Measurements from ENCODE around the gene BACH2. TPM values are rescaled to one million over a fixed set of nuclear protein-coding genes. Genes with fewer than 3 reads are reported as not detected.
A peak's percentile ranks its signal among the peaks of the same experiment; 100 is the strongest.

Gene BACH2
- total and polyA plus RNA-seq, 9 of the 15 experiments (the other 6 are each of a cell fraction or from before 2014, with no cell fraction given) = 0.06 to 3.1 (median 0.59) TPM

DNA sequence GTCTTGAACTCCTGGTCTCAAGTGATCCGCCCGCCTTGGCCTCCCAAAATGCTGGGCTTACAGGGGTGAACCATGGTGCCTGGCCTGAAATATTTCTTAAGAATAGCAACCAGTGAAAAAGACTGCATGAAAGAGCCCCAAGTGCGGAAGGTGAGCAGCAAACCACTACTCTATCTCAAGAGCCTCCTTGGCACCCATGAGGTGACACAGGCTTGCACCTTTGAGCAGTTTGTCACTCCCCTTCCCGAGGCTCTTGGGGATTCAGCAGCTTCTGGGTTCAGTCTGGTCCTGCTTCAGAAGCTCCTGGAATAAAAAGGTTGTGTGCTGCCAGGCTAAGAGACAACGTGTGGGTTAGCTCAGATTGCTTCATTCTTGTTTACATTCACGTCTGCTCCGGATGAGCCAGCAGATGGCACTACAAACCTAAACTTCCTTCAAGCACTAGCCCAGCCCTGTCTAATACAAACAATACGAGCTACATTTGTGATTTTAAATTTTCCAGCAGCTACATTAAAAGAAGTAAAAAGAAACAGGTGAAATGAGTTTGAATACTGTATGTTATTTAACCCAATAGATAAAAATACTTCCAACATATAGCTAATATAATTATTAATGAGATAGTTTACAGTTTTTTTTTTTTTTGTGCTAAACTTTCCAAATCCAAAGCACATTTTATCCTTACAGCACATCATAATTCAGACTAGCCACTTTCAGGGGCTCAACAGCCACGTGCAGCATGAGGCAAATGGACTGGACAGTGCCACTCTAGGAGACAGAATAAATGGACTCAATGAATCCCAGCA lies 356.2 kb downstream of the BACH2 start (continued):
- TF ChIP-seq RCOR1 (IDR thresholded peaks at IDR 0.05; ENCODE audit: borderline replicate concordance in 1 of 2, low read depth in 2 of 2, low read length in 2 of 2) = 0 out of 4 replicates have a peak, but pooled peaks of 1 of the 2 experiments have one; percentile 35
- TF ChIP-seq ZNF57 (CRISPR knock-in tag; IDR thresholded peaks at IDR 0.05) = no peak

GRCh38 chr6:89939144-89939543 lies 357.5 kb downstream of the BACH2 start:
- TF ChIP-seq, protein P1, sequence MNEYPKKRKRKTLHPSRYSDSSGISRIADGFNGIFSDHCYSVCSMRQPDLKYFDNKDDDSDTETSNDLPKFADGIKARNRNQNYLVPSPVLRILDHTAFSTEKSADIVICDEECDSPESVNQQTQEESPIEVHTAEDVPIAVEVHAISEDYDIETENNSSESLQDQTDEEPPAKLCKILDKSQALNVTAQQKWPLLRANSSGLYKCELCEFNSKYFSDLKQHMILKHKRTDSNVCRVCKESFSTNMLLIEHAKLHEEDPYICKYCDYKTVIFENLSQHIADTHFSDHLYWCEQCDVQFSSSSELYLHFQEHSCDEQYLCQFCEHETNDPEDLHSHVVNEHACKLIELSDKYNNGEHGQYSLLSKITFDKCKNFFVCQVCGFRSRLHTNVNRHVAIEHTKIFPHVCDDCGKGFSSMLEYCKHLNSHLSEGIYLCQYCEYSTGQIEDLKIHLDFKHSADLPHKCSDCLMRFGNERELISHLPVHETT (CRISPR knock-in tag; conservative IDR thresholded peaks at IDR 0.05 in 1 of 2, IDR thresholded peaks at IDR 0.05 in 1 of 2) = no peak
- no peak for TF ChIP-seq IRF2 (CRISPR knock-in tag; IDR thresholded peaks at IDR 0.05)
- TF ChIP-seq SP1 (CRISPR knock-in tag; IDR thresholded peaks at IDR 0.05) = no peak
- no peak for TF ChIP-seq ZFP36 (IDR thresholded peaks at IDR 0.05; ENCODE audit: low read depth, low read length, partially characterized antibody)
- no peak for TF ChIP-seq CC2D1A (IDR thresholded peaks at IDR 0.05)
- TF ChIP-seq VEZF1 (CRISPR knock-in tag; IDR thresholded peaks at IDR 0.05) = no peak
- no peak for TF ChIP-seq BDP1 (IDR thresholded peaks at IDR 0.05; ENCODE audit: insufficient read depth, insufficient read length)
- ATAC-seq (no peak), DNase-seq (ENCODE audit: extremely low read depth in 1 of 4, low spot score in 3 of 4) (no peak), FAIRE-seq (no peak)
- Histone ChIP-seq H2AFZ (ENCODE audit: low read depth, low read length) (no peak overlapping the region), H3K27ac (ENCODE audit: extremely low read depth, low read depth, low read length) (no peak overlapping the region), H3K27me3 (ENCODE audit: control insufficient read depth in 2 of 2, insufficient read depth in 2 of 2, low read length in 2 of 2) (peaks cover 0 to 13% of the 10 kb centered on the region in 2 experiments; a peak in 1 of 5 replicates), H3K79me2 (ENCODE audit: control insufficient read depth, insufficient read depth, low read length) (no peaks in the 10 kb centered on the region), H3K4me1 (replicated peaks in 1 of 2; ENCODE audit: control insufficient read depth in 2 of 2, insufficient read depth in 2 of 2, low read length in 2 of 2) (0 out of 5 replicates have a peak, but pooled peaks cover 0 to 3% of the 10 kb centered on the region in 2 experiments), H4K20me1 (replicated peaks; ENCODE audit: control insufficient read depth, insufficient read depth, low read length) (no peaks in the 10 kb centered on the region), H3K4me3 (no peak overlapping the region), H3K9me3 (replicated peaks; ENCODE audit: control insufficient read depth, insufficient read depth, low read depth, low read length) (no peaks in the 10 kb centered on the region), H3K36me3 (ENCODE audit: control insufficient read depth, insufficient read depth, low read length) (no peaks in the 10 kb centered on the region), H3K9ac (ENCODE audit: insufficient read depth in 1 of 2, low read depth in 2 of 2, low read length in 2 of 2) (no peak overlapping the region), H3K4me2 (ENCODE audit: insufficient read depth, low read length) (no peak overlapping the region), H3K9me1 (ENCODE audit: control insufficient read depth, insufficient read depth, low read length) (no peaks in the 10 kb centered on the region)
- BruUV-seq (replicated peaks) = no TSS peak
- in situ Hi-C loops (cut with MboI) (loop anchor here (5.0 kb wide), 1 partner anchor 538 kb away; no protein-coding TSS in a partner anchor), intact Hi-C loops (cut with micrococcal nuclease) (no loop called here)
- POLR2A ChIA-PET = interaction anchor here (1.2 kb wide), 1 partner anchor 9 kb away, joined by 4 read pairs; no protein-coding TSS in a partner anchor
- whole genome bisulfite sequencing (ENCODE audit: insufficient coverage, low coverage, missing lambda C conversion rate) = 6% methylated on average over 2 of the region's 2 CpGs
- CTCF ChIA-PET (ENCODE audit: low intra/inter-chr PET ratio) = no interaction called here

Data from K562 (cell line).